Fibroblast of lung (primary cell): ENCODE data around the gene TRPM3. TPM values are rescaled to one million over a fixed set of nuclear protein-coding genes. Genes with fewer than 3 reads are reported as not detected.

Source experiments
- DNase-seq, 2 donors: peaks; one replicate each; pipeline versions ENCODE4 v3.0.0 to v3.0.0-alpha.2; 2010; ENCODE audit warnings: low read depth in 2 of 2
- H2AFZ ChIP-seq: 2 replicates; pipeline ENCODE4 v1.5.1; 2012; ENCODE audit warnings: low read length, control low read depth, inconsistent platforms
- H3K27ac ChIP-seq: 2 replicates; pipeline ENCODE4 v1.5.1; 2011; ENCODE audit warnings: low read length, control low read depth; ENCODE audit not compliant: insufficient read depth
- H3K27me3 ChIP-seq: 2 replicates; pipeline ENCODE4 v1.5.1; 2011; ENCODE audit warnings: mild to moderate bottlenecking, low read length; ENCODE audit not compliant: control insufficient read depth, insufficient read depth
- H3K36me3 ChIP-seq: 2 replicates; pipeline ENCODE4 v1.5.1; 2011; ENCODE audit warnings: low read length; ENCODE audit not compliant: control insufficient read depth, insufficient read depth
- H3K4me1 ChIP-seq: 2 replicates; pipeline ENCODE4 v1.5.1; 2011; ENCODE audit warnings: low read length; ENCODE audit not compliant: control insufficient read depth, insufficient read depth; ENCODE audit errors: extremely low read depth
- H3K4me2 ChIP-seq: 2 replicates; pipeline ENCODE4 v1.5.1; 2011; ENCODE audit warnings: low read length, control low read depth; ENCODE audit not compliant: insufficient read depth; ENCODE audit errors: extremely low read depth
- H3K4me3 ChIP-seq, 4 experiments: fragments of 200-600 bp in 1 of 4; sonication (generic) in 1 of 4; replicated peaks in 1 of 4; 2 replicates each; pipeline ENCODE4 v1.5.1; 2011 to 2016; ENCODE audit warnings: low read length in 4 of 4, low read depth in 3 of 4, mild to moderate bottlenecking in 3 of 4, control low read depth in 2 of 4, inconsistent platforms in 1 of 4, mixed read lengths in 1 of 4; ENCODE audit not compliant: insufficient read depth in 1 of 4; ENCODE audit errors: control extremely low read depth in 1 of 4
- H3K79me2 ChIP-seq: 2 replicates; pipeline ENCODE4 v1.5.1; 2012; ENCODE audit warnings: mild to moderate bottlenecking, low read length, inconsistent platforms; ENCODE audit not compliant: control insufficient read depth, insufficient read depth
- H3K9ac ChIP-seq: 2 replicates; pipeline ENCODE4 v1.5.1; 2011; ENCODE audit warnings: mild to moderate bottlenecking, low read length, control low read depth; ENCODE audit not compliant: insufficient read depth
- H3K9me3 ChIP-seq: 2 replicates; pipeline ENCODE4 v1.5.1; 2012; ENCODE audit warnings: low read depth, low read length; ENCODE audit not compliant: control insufficient read depth, insufficient read depth
- H4K20me1 ChIP-seq: 2 replicates; pipeline ENCODE4 v1.5.1; 2011; ENCODE audit warnings: low read length; ENCODE audit not compliant: control insufficient read depth, insufficient read depth; ENCODE audit errors: extremely low read depth
- CTCF ChIP-seq, 2 donors: IDR thresholded peaks in 1 of 2; conservative IDR thresholded peaks in 1 of 2; 1 replicate in 1 of 2; 2 replicates in 1 of 2; pipeline ENCODE4 v1.5.1; 2011 to 2012; ENCODE audit warnings: low read length in 2 of 2, control low read depth in 1 of 2, inconsistent platforms in 1 of 2, low read depth in 1 of 2, mild to moderate bottlenecking in 1 of 2
- EZH2 ChIP-seq: IDR thresholded peaks from 2 replicates; pipeline ENCODE4 v1.5.1; 2012; ENCODE audit warnings: low read length, control low read depth, mild to moderate bottlenecking; ENCODE audit errors: missing control alignments
- polyA plus RNA-seq, 2 donors: library from polyadenylated mRNA; depleted of rRNA in 1 of 2; stranded (reverse) in 1 of 2; unstranded in 1 of 2; fragments of >200 nt; gene quantifications; 2 replicates each; pipeline ENCODE4 v1.2.1, GENCODE V29; 2011 to 2012; ENCODE audit warnings: missing spikeins in 1 of 2
- total RNA-seq: library from RNA; depleted of rRNA; stranded (reverse); fragments of >200 nt; gene quantifications from 2 replicates; pipeline ENCODE4 v1.2.1, GENCODE V29; 2014

Gene TRPM3
- total and polyA plus RNA-seq, 2 donors (not counting 1 experiment from before 2014, with no cell fraction given), result 0.05 to 0.50 TPM

GRCh38 chr9:70995511-70995910 lies 125.9 kb downstream of the TRPM3 start:
- TF ChIP-seq EZH2 (no peak), CTCF (conservative IDR thresholded peaks at IDR 0.05 in 1 of 2, IDR thresholded peaks at IDR 0.05 in 1 of 2; ENCODE audit: low read depth in 1 of 2, low read length in 2 of 2) (no peak)
- Histone ChIP-seq H4K20me1 (no peaks in the 10 kb centered on the region), H2AFZ (no peak overlapping the region), H3K4me2 (no peak overlapping the region), H3K9me3 (no peaks in the 10 kb centered on the region), H3K79me2 (no peaks in the 10 kb centered on the region), H3K4me1 (no peaks in the 10 kb centered on the region), H3K27ac (no peak overlapping the region), H3K36me3 (no peaks in the 10 kb centered on the region), H3K4me3 (no peak overlapping the region), H3K27me3 (no peaks in the 10 kb centered on the region), H3K9ac (no peak overlapping the region)
- DNase-seq, result no peak

GRCh38 chr9:70994582-70994981 lies 126.8 kb downstream of the TRPM3 start:
- no peaks in the 10 kb centered on the region for H3K4me1 ChIP-seq
- TF ChIP-seq EZH2 (no peak), CTCF (conservative IDR thresholded peaks at IDR 0.05 in 1 of 2, IDR thresholded peaks at IDR 0.05 in 1 of 2; ENCODE audit: low read depth in 1 of 2, low read length in 2 of 2) (no peak)
- no peak for DNase-seq

GRCh38 chr9:70988551-70988950 lies 132.9 kb downstream of the TRPM3 start:
- TF ChIP-seq CTCF (conservative IDR thresholded peaks at IDR 0.05 in 1 of 2, IDR thresholded peaks at IDR 0.05 in 1 of 2; ENCODE audit: low read depth in 1 of 2, low read length in 2 of 2) (no peak), EZH2 (no peak)
- Histone ChIP-seq H2AFZ (no peak overlapping the region), H4K20me1 (no peaks in the 10 kb centered on the region), H3K9me3 (no peaks in the 10 kb centered on the region), H3K79me2 (no peaks in the 10 kb centered on the region), H3K36me3 (no peaks in the 10 kb centered on the region), H3K27ac (no peak overlapping the region), H3K4me2 (no peak overlapping the region), H3K27me3 (no peaks in the 10 kb centered on the region), H3K9ac (no peak overlapping the region), H3K4me3 (no peak overlapping the region), H3K4me1 (no peaks in the 10 kb centered on the region)
- no peak for DNase-seq

More at GRCh38 chr9:70994582-70994981, 126.8 kb downstream of the TRPM3 start:
- no peak overlapping the region for H2AFZ ChIP-seq
- no peaks in the 10 kb centered on the region for H3K27me3 ChIP-seq
- H4K20me1 ChIP-seq, result no peaks in the 10 kb centered on the region
- no peaks in the 10 kb centered on the region for H3K79me2 ChIP-seq
- no peaks in the 10 kb centered on the region for H3K9me3 ChIP-seq
- H3K27ac ChIP-seq, result no peak overlapping the region
- H3K36me3 ChIP-seq, result no peaks in the 10 kb centered on the region
- no peak overlapping the region for H3K4me2 ChIP-seq
- no peak overlapping the region for H3K4me3 ChIP-seq
- no peak overlapping the region for H3K9ac ChIP-seq
